ENCODE data around the gene ITGA8.

DNA sequence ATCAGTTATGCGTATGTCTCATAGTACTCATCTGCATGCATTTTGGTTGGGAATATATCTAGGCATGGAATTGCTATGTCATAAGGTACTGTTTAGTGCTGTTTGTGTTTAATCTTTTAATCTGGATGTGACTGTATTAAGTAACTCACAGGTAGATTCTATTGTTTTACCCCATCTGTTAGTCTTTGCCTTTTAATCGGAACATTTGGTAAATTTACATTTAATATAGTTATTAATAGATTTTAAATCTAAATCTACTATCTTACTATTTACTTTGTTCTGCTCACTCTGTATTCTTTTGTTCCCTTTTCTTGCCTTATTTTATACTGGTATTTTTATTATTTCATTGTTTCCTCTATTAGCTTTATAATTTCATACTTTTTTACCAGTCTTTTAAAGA lies 10.6 kb upstream of the ITGA8 start:
- TF ChIP-seq, protein P1, sequence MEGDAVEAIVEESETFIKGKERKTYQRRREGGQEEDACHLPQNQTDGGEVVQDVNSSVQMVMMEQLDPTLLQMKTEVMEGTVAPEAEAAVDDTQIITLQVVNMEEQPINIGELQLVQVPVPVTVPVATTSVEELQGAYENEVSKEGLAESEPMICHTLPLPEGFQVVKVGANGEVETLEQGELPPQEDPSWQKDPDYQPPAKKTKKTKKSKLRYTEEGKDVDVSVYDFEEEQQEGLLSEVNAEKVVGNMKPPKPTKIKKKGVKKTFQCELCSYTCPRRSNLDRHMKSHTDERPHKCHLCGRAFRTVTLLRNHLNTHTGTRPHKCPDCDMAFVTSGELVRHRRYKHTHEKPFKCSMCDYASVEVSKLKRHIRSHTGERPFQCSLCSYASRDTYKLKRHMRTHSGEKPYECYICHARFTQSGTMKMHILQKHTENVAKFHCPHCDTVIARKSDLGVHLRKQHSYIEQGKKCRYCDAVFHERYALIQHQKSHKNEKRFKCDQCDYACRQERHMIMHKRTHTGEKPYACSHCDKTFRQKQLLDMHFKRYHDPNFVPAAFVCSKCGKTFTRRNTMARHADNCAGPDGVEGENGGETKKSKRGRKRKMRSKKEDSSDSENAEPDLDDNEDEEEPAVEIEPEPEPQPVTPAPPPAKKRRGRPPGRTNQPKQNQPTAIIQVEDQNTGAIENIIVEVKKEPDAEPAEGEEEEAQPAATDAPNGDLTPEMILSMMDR (IDR thresholded peaks at IDR 0.05), result no peak
- no peak for TF ChIP-seq POLR2A (IDR thresholded peaks at IDR 0.05)
